HG03469 (cell line): ENCODE measurements around the gene CAPN13.

Experiments
- ATAC-seq: cut with Tn5 transposase; IDR thresholded peaks from one replicate; pipeline ENCODE4 v1.9.1; 2021; ENCODE audit warnings: mild to moderate bottlenecking, moderate library complexity, moderate number of reproducible peaks; ENCODE audit not compliant: unreplicated experiment

Gene CAPN13

DNA sequence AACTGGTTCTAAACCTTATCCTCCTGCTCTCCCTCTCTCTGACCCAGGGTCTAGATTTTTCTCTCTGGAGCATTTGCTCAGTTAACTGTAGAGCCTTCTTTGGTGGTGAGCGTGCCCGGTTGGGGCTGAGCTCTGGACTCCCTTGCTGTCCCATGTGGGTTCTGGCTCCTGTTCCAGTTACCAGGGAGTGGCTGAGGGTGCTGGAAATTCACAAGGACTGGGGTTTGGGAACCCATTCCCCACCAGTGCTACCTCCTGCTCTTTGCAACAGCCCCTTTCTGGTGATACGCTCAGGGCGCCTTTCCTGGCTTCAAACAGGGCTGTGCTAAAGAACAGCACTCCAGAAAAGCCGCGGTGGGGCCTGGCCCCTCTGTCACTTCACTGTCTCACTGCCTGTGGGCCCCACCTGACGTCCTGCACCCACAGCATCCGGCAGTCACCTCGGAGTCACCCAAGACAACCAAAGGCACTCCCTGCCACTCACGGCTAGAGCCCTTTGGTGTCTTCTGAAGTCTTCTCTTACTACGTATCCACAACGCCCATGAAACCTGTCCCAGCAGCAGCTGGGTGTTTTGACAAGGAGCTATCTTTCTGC, 41.3 kb downstream of the CAPN13 start:
- no peak for ATAC-seq

DNA sequence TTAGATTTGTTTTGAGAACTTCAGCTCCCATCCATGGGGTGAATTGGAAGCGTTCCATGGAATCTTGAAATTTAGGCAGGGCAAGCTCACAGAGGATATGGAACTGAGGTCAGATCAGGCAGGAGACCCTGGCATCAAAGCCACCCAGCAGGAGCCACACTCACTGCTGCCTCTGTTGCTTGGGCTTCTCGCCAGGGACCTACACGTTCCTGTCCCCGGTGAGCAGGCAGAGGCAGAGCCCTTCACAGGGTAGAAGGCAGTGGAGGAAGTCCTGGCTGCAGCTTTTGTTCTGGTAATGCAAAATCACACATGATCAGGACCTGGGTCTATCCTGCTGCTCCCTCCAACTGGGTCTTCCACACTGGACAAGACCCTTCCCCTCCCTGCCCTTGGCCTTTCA, 42.1 kb downstream of the CAPN13 start:
- no peak for ATAC-seq

DNA sequence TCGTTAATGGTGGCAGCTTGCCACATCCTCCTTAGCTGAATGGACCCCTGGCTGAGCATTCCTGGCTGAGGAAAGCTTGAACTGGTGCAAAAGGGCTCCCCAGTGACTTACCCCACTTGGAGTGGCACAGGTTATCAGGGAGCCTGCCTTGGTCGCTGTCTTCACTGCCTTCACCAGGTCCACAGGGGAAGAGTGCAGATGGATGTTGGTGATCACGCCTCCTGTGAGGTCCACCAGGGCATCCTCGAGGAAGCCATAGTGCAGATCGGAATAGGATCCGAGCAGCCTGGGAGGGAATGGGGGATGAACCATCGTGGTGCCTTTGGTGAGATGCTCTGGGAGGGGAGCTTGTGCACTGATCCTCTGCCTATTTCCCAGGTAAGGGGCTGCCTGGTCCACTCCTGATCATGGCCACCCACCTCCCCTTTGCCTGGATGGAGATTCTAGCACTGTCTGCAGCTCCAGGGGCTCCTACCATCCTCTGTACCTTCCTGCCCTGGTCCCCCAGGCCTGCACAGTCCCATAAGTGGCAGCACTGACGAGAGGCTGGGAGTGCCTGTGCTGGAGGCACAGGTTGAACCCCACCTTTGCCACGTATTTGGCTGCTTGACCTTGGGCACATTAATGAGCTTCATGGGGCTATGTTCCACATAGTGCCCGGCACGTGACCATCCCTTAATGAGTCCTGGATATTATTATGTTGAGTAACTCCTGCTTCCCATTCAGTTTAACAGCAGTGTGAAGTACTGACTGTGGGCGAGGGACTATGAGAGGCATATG, 43.0 kb downstream of the CAPN13 start:
- ATAC-seq = no peak

DNA sequence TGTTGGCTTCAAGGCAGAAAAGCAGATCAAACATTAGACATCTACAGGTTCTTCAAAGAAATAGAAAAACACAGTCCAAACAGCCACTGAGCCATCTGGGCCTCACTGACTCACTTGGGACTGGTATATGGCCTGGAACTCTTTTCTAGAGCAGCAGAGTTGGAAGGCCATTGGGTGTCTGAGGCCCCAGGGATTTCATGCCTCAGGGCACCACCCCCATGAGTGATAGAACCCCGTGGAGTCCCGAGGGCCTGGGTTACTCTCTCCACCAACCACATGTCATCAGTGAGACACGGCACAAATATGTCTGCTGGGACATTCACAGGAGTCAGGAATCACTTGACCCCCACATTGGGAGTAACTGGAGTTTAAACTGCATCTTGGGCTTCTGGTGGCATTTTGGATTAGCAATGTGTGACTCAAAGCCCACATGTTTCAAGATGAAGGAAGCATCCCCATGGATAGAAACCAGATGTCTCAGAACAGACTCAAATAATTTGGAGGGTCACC, 44.0 kb downstream of the CAPN13 start:
- ATAC-seq = no peak

DNA sequence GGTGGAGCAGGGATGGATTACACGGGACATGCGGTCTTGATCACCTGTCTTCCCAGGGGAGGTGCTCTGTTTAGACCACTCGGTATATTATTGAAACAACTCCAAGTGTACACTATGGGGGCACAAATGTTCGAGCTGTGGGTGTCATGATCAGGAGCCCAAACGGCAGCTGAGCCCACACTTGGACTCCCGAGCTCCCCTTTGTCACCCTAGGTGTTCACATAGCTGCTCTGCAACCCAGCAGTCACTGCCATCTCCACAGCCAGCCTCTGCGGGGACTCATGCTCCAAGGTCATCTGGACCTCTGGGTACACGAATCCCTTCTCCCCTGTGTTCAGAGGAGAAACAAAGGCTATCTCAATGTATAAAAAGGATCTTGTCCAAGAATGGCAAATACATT, 46.0 kb downstream of the CAPN13 start:
- no peak for ATAC-seq

DNA sequence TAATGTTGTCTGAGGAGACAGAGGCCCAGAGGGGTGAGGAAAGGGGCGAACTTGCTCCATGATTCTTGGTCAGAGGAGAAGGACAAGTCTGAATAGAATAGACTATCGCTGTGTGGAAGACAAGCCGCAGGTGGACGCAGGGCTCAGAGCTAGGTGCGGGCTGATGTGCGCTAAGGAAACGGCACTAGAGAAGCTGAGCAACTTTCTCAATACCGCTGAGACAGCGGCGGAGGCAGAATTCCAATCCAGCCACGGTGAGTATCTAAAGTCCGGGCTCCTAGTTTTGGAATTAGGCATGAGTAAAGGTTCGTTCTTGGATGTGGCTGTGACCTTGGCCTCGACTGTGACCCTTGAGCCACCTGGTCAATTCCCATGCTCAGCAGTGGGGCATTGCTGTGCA, 47.8 kb downstream of the CAPN13 start:
- no peak for ATAC-seq

DNA sequence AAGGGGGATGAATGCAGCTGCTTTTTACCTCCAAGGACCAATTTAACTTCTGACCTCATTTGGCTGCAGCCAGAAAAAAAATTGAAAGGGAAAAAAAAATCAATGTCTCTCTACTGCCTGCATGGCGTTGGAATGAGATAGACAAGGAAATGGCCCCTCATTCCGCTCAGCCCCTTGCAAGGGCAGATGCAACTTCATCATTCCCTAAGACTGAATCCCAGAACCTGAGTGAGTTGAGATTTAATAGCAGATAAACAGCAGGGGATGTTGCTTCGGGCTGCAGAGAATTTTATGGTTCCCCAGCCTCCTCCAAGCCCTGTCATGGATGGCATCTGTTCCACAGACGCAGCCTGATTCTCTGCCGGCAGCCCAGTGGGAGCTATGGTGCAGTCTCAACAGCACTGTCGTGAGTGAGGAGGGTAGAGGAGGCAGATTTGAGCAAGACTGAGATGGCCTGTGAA, 49.0 kb downstream of the CAPN13 start:
- ATAC-seq = no peak

DNA sequence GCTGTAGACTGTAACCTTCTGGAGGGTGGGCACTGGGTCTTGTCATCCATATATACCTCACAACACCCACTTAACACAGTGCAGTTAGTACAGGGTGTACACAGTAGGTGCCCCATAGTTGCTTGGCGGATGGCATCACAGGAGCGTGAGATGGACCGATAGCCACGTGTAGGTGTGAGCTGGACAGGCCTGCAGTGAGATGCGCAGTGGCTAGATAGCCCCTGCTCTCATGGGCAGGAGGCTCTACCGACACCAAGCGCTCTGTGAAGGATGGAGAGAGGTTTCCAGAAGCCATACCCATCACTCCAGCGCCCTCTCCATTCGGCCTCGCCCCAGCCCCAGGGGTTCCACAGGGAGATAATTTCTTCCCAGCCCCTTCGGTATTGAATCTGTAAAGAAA, 49.5 kb downstream of the CAPN13 start:
- no peak for ATAC-seq

DNA sequence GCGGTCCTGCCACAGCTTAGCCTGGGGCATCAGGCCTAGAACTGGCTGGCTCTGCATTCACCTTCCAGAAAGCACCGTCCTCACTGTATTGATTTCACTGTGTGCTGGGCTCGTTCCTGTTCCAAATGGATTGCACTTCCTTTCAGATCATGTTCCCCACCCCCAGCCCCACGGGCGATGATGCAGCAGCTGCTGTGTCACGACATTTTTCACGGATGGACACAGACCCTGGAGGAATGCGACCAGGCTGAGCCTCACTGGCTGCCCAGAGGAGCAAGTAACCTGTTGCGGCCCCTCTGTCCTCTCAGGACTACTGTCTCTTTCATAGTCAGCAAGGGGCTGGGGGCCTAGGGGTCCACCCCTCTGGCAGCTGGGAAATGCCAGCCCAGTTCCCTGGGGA, 50.3 kb downstream of the CAPN13 start:
- ATAC-seq = no peak

DNA sequence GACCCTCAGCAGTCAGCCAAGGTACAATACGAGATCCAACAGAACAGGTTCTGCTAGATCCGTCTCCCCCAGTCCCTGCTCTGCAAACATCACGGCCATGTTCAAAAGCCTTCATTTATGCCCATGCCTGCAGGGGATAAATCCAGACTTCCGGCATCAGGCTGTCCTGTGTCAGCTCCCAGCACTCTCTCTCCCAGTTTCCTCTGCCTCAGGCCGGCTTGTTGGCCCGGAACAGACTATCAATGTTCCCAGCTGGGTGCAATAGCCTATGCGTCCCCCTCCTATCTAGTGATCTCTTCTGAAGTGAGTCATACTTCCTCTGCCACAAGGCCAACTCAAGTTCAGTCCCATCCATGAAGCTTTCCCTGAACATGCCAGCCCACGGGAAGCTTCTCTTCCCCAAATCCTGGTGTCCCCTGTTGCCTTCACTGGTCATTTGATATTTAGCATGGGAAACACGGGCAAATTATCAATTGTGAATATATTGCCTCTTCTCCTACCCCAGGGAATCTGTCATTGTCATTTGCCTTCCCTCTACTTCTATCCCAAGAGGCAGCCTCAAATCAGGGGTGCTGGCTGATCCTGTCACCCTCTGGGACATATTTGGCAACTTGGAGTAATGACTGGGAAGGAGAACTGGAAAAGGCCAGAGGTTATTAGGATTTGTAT, 51.1 kb downstream of the CAPN13 start:
- no peak for ATAC-seq

DNA sequence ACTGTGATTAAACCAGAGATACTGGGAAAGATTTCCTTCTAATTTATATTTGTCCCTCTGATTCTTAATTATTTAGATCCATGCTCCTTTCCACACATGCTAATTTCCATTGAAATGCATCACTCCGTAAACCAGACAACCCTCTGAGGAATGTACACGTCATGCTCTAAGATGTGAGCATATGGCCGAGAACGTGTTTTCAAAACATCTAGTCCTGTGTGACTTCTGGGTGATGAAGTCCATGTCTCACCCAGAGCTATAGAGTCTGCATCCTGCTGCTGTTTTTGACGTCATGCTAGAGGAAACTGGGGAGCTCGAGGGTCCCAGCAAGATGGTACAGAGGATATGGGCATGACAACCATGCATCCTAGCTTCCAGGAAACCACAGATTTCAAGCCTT, 53.6 kb downstream of the CAPN13 start:
- ATAC-seq = no peak

DNA sequence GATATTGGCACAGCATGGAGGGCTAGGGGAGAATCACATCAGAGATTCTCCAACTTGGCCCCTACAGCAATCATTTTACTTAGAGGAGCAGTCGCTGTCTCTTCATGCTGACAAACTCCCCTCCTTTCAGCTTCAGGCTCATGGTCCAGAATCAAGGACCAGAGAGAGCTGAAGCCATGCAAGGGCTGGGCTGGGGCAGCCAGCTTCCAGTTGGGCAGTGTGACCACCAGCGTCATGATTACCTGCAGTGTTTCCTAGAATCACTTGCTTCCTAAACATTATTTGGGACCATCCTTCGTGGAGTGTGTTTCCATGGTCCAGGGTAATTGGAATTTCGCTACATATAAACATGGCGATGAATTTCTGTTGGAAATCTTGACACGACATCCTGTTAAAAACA, 54.4 kb downstream of the CAPN13 start:
- no peak for ATAC-seq

DNA sequence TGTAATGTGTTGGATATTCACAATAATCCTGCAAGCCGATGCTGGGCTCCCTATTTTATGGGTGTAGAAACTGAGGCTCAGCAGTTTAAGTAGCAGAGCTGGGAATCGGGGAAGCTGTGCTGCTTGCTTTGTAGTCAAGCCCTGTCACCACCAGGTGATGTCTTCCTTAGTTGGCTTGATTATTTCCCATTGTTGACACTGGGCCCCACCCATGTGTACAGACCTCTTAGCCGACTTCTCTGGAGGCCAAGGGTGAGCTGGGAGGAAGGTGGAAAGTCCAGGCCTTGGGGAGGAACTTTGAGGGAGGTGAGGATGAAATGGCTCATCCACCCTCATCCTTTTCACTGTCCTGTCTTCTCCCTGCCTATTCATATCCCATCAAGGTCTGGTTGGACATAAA, 60.0 kb downstream of the CAPN13 start:
- ATAC-seq = no peak

DNA sequence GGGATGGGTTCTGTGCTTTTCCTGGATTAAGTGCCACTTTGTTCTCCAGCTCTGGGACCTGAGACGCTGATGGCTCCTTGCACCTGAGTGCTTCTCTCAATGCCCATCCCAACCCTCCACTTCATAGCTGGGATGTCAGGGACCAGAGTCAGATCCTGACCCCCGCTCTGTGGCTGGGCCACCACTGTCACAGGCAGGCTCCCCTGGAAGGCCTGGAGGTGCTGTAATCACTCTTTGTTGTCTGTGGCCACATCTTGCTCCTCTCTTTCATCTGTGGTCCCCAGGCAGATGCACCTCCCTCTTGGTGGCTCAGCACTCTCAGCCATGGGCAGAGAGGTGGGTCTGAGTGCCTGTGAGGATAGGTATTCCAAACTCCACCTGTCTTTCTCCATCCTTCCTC, 62.4 kb downstream of the CAPN13 start:
- no peak for ATAC-seq

DNA sequence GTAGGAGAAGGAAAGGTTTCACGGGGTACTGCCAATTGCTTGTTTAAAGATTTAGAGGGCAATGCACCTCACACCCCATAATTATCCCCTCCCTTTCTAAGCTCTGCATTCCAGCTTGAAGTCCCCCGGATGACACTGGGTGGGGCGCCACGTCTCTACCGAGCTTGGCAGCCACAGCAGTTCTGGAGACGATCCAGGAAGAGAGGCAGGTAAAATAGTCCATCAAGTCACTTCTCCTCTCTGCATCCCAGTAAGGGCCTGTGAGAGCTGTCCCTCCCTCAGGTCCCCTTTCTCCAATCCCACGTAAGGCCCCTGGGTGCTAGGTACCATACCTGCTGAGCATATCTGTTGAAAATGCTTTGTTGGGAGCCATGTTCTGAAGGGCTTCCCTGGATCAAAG, 65.7 kb downstream of the CAPN13 start:
- ATAC-seq = no peak

DNA sequence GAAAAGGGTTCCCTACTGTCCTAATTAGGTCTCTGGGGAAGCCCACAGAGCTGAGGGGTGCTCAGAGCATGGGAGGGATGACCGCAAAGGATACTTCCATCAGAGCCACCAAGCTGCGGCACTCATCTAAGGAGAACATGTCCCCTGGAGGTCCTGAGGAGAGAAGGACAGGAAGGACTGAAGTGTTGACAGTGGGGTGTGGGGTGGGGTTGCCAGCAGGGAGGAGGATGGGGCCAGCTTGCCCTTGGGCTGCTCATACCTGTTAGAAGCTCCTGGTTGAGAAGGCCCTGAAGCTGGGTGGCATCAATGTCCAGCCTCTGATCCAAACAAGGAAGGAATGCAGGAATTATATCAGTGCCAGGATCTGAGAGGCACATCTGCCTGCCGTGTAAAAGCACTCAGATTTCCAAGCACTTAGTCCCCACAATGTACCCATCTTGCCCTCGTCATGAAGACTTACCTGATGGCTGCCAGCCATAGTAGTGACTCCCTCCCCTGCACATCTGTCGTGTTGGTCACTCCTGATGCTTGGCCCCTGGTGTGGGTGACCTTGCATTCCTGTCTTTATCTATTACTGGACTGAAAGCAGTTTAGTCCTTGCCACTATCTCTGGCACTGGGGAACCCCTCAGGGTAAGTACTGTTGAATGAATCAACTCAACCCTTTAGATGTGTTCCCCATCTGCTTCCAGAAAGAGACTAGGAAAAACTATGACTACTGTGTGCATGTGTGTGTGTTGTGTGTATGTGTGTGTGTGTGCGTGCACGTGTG, 68.9 kb downstream of the CAPN13 start:
- no peak for ATAC-seq

DNA sequence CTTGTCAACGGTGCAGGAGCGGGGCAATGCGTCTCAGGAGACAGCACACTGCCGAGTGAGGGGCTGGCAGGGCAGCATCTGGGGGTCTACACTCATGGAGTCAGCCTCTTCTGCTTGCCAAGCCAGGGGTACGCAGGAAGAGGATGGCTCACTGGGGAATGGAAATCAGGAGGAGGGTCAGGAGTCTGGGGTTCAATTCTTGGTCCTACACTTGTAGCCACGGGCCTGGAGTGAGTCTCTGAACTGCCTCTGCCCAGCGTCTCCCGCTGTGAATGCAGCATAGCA, 70.0 kb downstream of the CAPN13 start:
- no peak for ATAC-seq

DNA sequence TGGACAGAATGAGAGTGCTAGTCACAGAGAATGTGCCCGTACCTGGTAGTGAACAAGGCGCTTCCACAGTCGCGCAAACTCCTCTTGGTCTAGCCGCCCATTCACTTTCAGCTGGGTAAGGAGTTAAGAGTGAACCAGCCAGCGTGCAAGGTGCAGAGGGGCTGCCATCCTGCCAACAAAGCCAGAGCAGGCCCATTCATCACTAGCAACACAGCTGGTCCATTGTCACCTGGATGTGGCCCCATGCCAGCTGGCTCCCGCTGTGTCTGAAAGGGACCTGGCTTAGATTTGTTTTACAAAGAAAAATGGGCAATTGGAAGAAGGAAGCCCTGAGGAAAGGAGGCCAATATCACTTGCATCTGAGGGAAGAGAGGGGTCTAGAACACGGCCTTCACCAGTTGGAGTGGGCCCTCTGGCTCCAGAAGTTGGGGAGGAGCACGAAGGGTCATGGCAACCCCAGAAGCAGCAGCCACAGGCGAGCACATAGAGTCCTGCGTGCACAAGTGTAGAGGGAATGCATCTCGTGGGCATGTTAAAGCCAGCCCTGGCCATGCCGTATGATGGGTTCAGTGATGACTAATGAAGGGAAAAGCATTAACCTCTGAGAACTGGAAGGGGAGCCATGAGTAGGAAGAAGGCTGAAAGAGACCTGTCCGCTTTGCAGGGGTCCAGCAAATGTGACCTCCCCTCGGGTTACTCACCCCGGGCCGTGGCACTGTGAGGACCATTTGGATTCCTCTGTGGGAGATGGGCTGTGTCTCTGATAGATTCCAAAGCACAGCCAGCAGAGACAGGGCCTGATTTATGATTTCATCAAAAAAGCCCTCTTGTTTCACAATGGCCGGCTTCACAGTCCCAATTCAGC, 70.6 kb downstream of the CAPN13 start:
- no peak for ATAC-seq

DNA sequence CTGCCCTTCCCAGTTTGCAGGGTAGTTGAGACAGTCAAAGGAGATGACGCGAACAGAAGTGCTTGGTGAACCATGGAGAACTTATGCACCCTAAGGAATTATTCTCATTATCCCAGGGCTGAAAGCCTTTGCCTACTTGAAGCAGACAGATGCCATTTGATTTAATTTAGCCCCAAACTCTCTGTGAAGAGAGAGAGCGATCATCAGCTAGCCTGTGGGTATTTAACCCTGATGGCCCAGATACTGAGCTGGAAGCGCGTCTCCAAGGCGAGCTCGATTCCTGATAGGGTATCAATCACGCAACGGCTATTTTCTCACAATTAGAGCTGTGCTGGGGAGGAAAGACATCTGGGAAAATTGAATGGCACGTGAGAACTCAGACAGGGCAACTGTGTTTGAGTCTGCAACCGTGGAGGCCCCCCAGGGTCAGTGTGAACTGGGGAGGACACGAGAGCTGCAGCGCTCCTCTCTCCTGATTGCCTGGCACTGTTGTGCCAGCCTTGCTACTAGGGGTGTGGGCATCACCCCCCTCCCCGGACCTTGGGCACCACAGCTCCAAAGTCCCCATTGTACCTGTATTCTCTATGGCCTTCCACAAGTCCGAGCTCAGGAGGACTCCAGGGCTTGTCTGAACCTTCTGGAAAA, 73.2 kb downstream of the CAPN13 start:
- ATAC-seq = no peak

DNA sequence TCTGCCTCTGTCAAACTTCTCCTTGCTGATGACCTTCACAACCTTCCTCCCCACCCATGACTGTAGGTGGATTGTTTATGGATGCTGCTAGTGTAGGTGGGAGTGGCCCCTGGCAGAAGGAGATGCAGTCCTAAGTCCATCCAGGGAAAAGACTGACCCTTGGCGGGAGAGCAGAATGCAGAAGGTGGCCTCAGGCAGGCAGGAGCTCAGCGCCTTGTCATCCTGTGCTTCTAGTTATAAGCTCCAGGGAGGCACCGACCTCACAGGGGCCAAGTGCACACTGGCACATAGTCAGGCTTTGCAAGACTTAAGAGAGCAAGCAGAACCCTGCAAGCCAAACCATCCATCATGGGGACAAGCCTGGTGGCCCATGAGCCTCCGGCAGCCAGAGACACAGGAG, 74.4 kb downstream of the CAPN13 start:
- ATAC-seq = no peak
